Smooth muscle cell of the pulmonary artery (primary cell): ENCODE data around the gene ATP1B2. TPM values are rescaled to one million over a fixed set of nuclear protein-coding genes. Genes with fewer than 3 reads are reported as not detected.

Experiments used
- total RNA-seq: library from RNA; depleted of rRNA; stranded (reverse); fragments of >200 nt; gene quantifications from 2 replicates; pipeline ENCODE4 v1.2.3, GENCODE V29; 2014

The ATP1B2 gene
- 0.07 and 0.33 TPM in 2 replicates for total RNA-seq

GRCh38 chr17:7650509-7651096 lies at the start of gene ATP1B2:
Gene ATP1B2 (plus strand): TSS chr17:7650926. CDS start chr17:7651519, 593 bp downstream.

GRCh38 chr17:7614425-7615264 lies 36.1 kb upstream of the ATP1B2 start, which contains the start of gene FXR2:
Gene FXR2 (minus strand): TSS chr17:7614897. CDS start chr17:7614532, 365 bp downstream.

GRCh38 chr17:7627250-7628121 lies 23.2 kb upstream of the ATP1B2 start, which contains the start of gene SAT2:
Gene SAT2 (minus strand): TSS chr17:7627821. CDS start chr17:7627635, 186 bp downstream.

GRCh38 chr17:7629939-7630571 lies 20.7 kb upstream of the ATP1B2 start, which contains the start of gene SHBG:
Gene SHBG (plus strand): TSS chr17:7630135. CDS start chr17:7630173, 38 bp downstream.

GRCh38 chr17:7687072-7687907 lies 36.6 kb downstream of the ATP1B2 start, which contains the start of gene TP53:
Gene TP53 (minus strand): TSS chr17:7687490. CDS start chr17:7676594, 10,896 bp downstream.

GRCh38 chr17:7687908-7688807 lies 37.4 kb downstream of the ATP1B2 start, which contains the start of gene WRAP53:
Gene WRAP53 (plus strand): TSS chr17:7688477. CDS start chr17:7688649, 172 bp downstream.

GRCh38 chr17:7704601-7705268 lies 54.0 kb downstream of the ATP1B2 start, which contains the start of gene EFNB3:
Gene EFNB3 (plus strand): TSS chr17:7705202. CDS start chr17:7705599, 397 bp downstream.

Other genes with a start within 250 kb of the ATP1B2 start
- gene TMEM256, start 246.8 kb upstream of the ATP1B2 start, total RNA-seq, result 57.9 and 74.2 TPM in 2 replicates
- gene NLGN2, start 243.1 kb upstream of the ATP1B2 start, total RNA-seq, result 23.7 and 28.4 TPM in 2 replicates
- gene SPEM1, start 230.6 kb upstream of the ATP1B2 start, total RNA-seq, result not detected in 2 replicates
- not detected in 2 replicates for gene SPEM2, start 225.3 kb upstream of the ATP1B2 start, total RNA-seq
- not detected in 2 replicates for gene SPEM3, start 222.1 kb upstream of the ATP1B2 start, total RNA-seq
- gene TMEM102, start 215.5 kb upstream of the ATP1B2 start, total RNA-seq, result 2.5 and 3.2 TPM in 2 replicates
- 12.9 and 16.7 TPM in 2 replicates for gene FGF11, start 211.4 kb upstream of the ATP1B2 start, total RNA-seq
- gene CHRNB1, start 205.9 kb upstream of the ATP1B2 start, total RNA-seq, result 5.2 and 6.7 TPM in 2 replicates
- 39.2 and 45.6 TPM in 2 replicates for gene ZBTB4, start 171.3 kb upstream of the ATP1B2 start, total RNA-seq
- not detected in 2 replicates for gene SLC35G6, start 169.5 kb upstream of the ATP1B2 start, total RNA-seq
- gene POLR2A, start 166.6 kb upstream of the ATP1B2 start, total RNA-seq, result 117 and 118 TPM in 2 replicates
- gene TNFSF12, start 101.9 kb upstream of the ATP1B2 start, total RNA-seq, result 21.6 and 23.8 TPM in 2 replicates
- 1.4 and 2.4 TPM in 2 replicates for gene TNFSF13, start 92.2 kb upstream of the ATP1B2 start, total RNA-seq
- 65.9 and 75.8 TPM in 2 replicates for gene SENP3, start 89.0 kb upstream of the ATP1B2 start, total RNA-seq
- 59.6 and 60.2 TPM in 2 replicates for gene CD68, start 71.3 kb upstream of the ATP1B2 start, total RNA-seq
- 36.2 and 54.1 TPM in 2 replicates for gene MPDU1, start 67.1 kb upstream of the ATP1B2 start, total RNA-seq
- 0.07 and 0.26 TPM in 2 replicates for gene SOX15, start 60.8 kb upstream of the ATP1B2 start, total RNA-seq
- 42.3 and 51.2 TPM in 2 replicates for gene FXR2, start 36.0 kb upstream of the ATP1B2 start, total RNA-seq
- 34.7 and 35.4 TPM in 2 replicates for gene SAT2, start 23.1 kb upstream of the ATP1B2 start, total RNA-seq
- gene SHBG, start 20.8 kb upstream of the ATP1B2 start, total RNA-seq, result 0.53 and 0.72 TPM in 2 replicates
- 32.2 and 47.2 TPM in 2 replicates for gene TP53, start 36.6 kb downstream of the ATP1B2 start, total RNA-seq
- 2.7 and 3.5 TPM in 2 replicates for gene WRAP53, start 37.6 kb downstream of the ATP1B2 start, total RNA-seq
- gene EFNB3, start 54.3 kb downstream of the ATP1B2 start, total RNA-seq, result 0.10 and 0.39 TPM in 2 replicates
- gene DNAH2, start 66.8 kb downstream of the ATP1B2 start, total RNA-seq, result 0.23 and 0.39 TPM in 2 replicates
- 9.3 and 19.7 TPM in 2 replicates for gene KDM6B, start 183.3 kb downstream of the ATP1B2 start, total RNA-seq
- 0.13 and 0.20 TPM in 2 replicates for gene TMEM88, start 204.1 kb downstream of the ATP1B2 start, total RNA-seq
- 28.9 and 30.6 TPM in 2 replicates for gene NAA38, start 206.6 kb downstream of the ATP1B2 start, total RNA-seq
- 11.5 and 14.7 TPM in 2 replicates for gene CYB5D1, start 207.1 kb downstream of the ATP1B2 start, total RNA-seq
- 152 and 164 TPM in 2 replicates for gene CHD3, start 237.9 kb downstream of the ATP1B2 start, total RNA-seq